GM12878 (cell line): Measurements from ENCODE around the gene FGFRL1. TPM values are rescaled to one million over a fixed set of nuclear protein-coding genes. Genes with fewer than 3 reads are reported as not detected.

ENCODE experiments used
- ATAC-seq: fragments of 200-7000 bp; cut with Tn5 transposase; 3 replicates; pipeline ENCODE4 v1.9.1; 2020; ENCODE audit warnings: mild to moderate bottlenecking, moderate library complexity
- BruUV-seq: library from RNA; stranded (reverse); fragments of 400-500 nt; replicated peaks from 2 replicates; lab custom pipeline; 2021; lab: Mats Ljungman, UMichigan
- CTCF ChIA-PET: fragments of 300-600 bp; sonication (Branson Sonifier 250); formaldehyde crosslinking; extraction: SDS; loops from one replicate; lab custom pipeline; 2021; ENCODE audit warnings: inconsistent platforms; lab: Yijun Ruan, JAX
- POLR2A ChIA-PET: fragments of 350-600 bp; formaldehyde crosslinking; extraction: SDS; loops from one replicate; lab custom pipeline; 2021; ENCODE audit warnings: inconsistent platforms; lab: Charles Lee
- RAD21 ChIA-PET: fragments of 300-600 bp; sonication (Branson Sonifier 250); formaldehyde crosslinking; loops from one replicate; lab custom pipeline; 2023; ENCODE audit warnings: antibody characterized with exemption; ENCODE audit not compliant: unreplicated experiment; lab: Charles Lee
- SMC1A ChIA-PET: fragments of 300-600 bp; sonication (Branson Sonifier 250); formaldehyde crosslinking; loops from one replicate; lab custom pipeline; 2023; ENCODE audit not compliant: unreplicated experiment, uncharacterized antibody; lab: Charles Lee
- DNase-seq: peaks from one replicate; pipeline ENCODE4 v3.0.0-alpha.2; 2011; ENCODE audit warnings: low read depth, low spot score
- FAIRE-seq: peaks from 3 replicates; lab custom pipeline; 2011; peaks lifted over from hg19 to GRCh38; lab: Jason Lieb, UNC
- H2AFZ ChIP-seq: 2 replicates; pipeline ENCODE4 v1.6.0; 2011; ENCODE audit warnings: low read depth, low read length, control low read depth; ENCODE audit not compliant: control insufficient read depth
- H3K27ac ChIP-seq: 2 replicates; pipeline ENCODE4 v1.5.1; 2011; ENCODE audit warnings: control low read depth; ENCODE audit not compliant: control insufficient read depth, insufficient read depth
- H3K27me3 ChIP-seq, 2 experiments: replicated peaks in 1 of 2; 2 replicates each; pipeline versions ENCODE4 v1.6.0 to v1.6.1; 2011; ENCODE audit warnings: low read length in 1 of 2; ENCODE audit not compliant: control insufficient read depth in 2 of 2, insufficient read depth in 2 of 2
- H3K36me3 ChIP-seq, 2 experiments: 2 replicates each; pipeline ENCODE4 v1.5.1; 2011; ENCODE audit warnings: low read length in 1 of 2; ENCODE audit not compliant: control insufficient read depth in 2 of 2, insufficient read depth in 2 of 2
- H3K4me1 ChIP-seq: 2 replicates; pipeline ENCODE4 v1.6.1; 2011; ENCODE audit warnings: mild to moderate bottlenecking, low read length, moderate library complexity, mixed read lengths; ENCODE audit not compliant: control insufficient read depth, insufficient read depth
- H3K4me2 ChIP-seq: 2 replicates; pipeline ENCODE4 v1.6.0; 2011; ENCODE audit warnings: control low read depth; ENCODE audit not compliant: control insufficient read depth, insufficient read depth
- H3K4me3 ChIP-seq: fragments of 200-600 bp; sonication (generic); 2 replicates; pipeline ENCODE4 v1.5.1; 2016
- H3K79me2 ChIP-seq: 2 replicates; pipeline ENCODE4 v1.6.0; 2011; ENCODE audit warnings: low read length; ENCODE audit not compliant: control insufficient read depth, insufficient read depth
- H3K9ac ChIP-seq: 2 replicates; pipeline ENCODE4 v1.8.0; 2011; ENCODE audit warnings: low read length, control low read depth, mixed read lengths; ENCODE audit not compliant: control insufficient read depth, insufficient read depth
- H3K9me3 ChIP-seq: replicated peaks from 3 replicates; pipeline ENCODE4 v1.5.1; 2011; ENCODE audit warnings: mild to moderate bottlenecking, low read length; ENCODE audit not compliant: control insufficient read depth, insufficient read depth
- H4K20me1 ChIP-seq: 2 replicates; pipeline ENCODE4 v1.6.0; 2011; ENCODE audit not compliant: control insufficient read depth, insufficient read depth
- KAT2A ChIP-seq: conservative IDR thresholded peaks from 2 replicates; pipeline ENCODE4 v1.6.1; 2011; ENCODE audit warnings: low read depth, low read length; ENCODE audit not compliant: control insufficient read depth
- SREBF2 ChIP-seq: IDR thresholded peaks from 2 replicates; pipeline ENCODE4 v1.6.1; 2012; ENCODE audit warnings: mild to moderate bottlenecking, low read length
- SRF ChIP-seq, 2 experiments: IDR thresholded peaks; 2 replicates each; pipeline ENCODE4 v1.6.1; 2011; ENCODE audit warnings: low read depth in 2 of 2, low read length in 2 of 2, mild to moderate bottlenecking in 1 of 2, moderate library complexity in 1 of 2
- ZSCAN29 ChIP-seq: fragments of 450-650 bp; IDR thresholded peaks from 2 replicates; pipeline ENCODE4 v1.6.1; 2017; ENCODE audit warnings: mild to moderate bottlenecking, moderate library complexity
- WGBS: methylation state at CpG from one replicate; pipeline ENCODE4 v1.1.6; 2016; ENCODE audit warnings: low lambda C conversion rate; ENCODE audit not compliant: insufficient replicate concordance, insufficient coverage; ENCODE audit errors: missing lambda C conversion rate; 5-methylcytosine and 5-hydroxymethylcytosine counted together
- in situ Hi-C: fragments of 300-500 bp; cut with MboI; formaldehyde crosslinking; loops from 9 replicates; pipeline ENCODE4 v1.14.3; 2018; ENCODE audit warnings: mixed read lengths
- intact Hi-C: fragments of 100-400 bp; cut with micrococcal nuclease; formaldehyde crosslinking; loops from one replicate; pipeline ENCODE4 v1.14.2; 2022; ENCODE audit not compliant: unreplicated experiment
- polyA plus RNA-seq, 11 experiments: library from polyadenylated mRNA; depleted of rRNA in 4 of 11; unstranded in 6 of 11; stranded (reverse) in 5 of 11; fragments of >200 nt; fragmentation: Nextera tagmentation in 4 of 11; fragmentation: Illumina TruSeq in 1 of 11; extraction: Ambion mirVana in 4 of 11; extraction: Trizol in 1 of 11; gene quantifications; 1 replicate in 1 of 11; 2 replicates in 10 of 11; pipeline versions ENCODE4 v1.2.1 to v1.2.3, GENCODE V29; 2011 to 2016; ENCODE audit warnings: inconsistent platforms in 2 of 11, missing spikeins in 2 of 11, low read depth in 1 of 11
- total RNA-seq, 4 experiments: library from RNA; depleted of rRNA in 3 of 4; stranded (reverse); fragments of >200 nt in 3 of 4; fragmentation: Illumina TruSeq in 1 of 4; extraction: Trizol in 1 of 4; gene quantifications; 2 replicates each; pipeline versions ENCODE4 v1.2.1 to v1.2.3, GENCODE V29; 2013 to 2021
- TF ChIP-seq, protein P1 (sequence below): IDR thresholded peaks from 2 replicates; pipeline ENCODE4 v1.6.1; 2012; ENCODE audit warnings: low read depth, low read length, improper control_type of control experiment
- TF ChIP-seq, protein P2 (sequence below), 3 experiments: IDR thresholded peaks in 2 of 3; conservative IDR thresholded peaks in 1 of 3; 2 replicates each; pipeline ENCODE4 v1.5.1; 2011; ENCODE audit warnings: low read depth in 3 of 3, low read length in 3 of 3, mild to moderate bottlenecking in 3 of 3, control low read depth in 2 of 3, moderate library complexity in 2 of 3, inconsistent platforms in 1 of 3, mixed read lengths in 1 of 3; ENCODE audit not compliant: control insufficient read depth in 2 of 3, insufficient read depth in 1 of 3; ENCODE audit errors: extremely low read depth in 1 of 3
- TF ChIP-seq, protein P3 (sequence below): fragments of 450-650 bp; formaldehyde crosslinking; IDR thresholded peaks from 2 replicates; pipeline ENCODE4 v1.4.0; 2020; ENCODE audit warnings: mild to moderate bottlenecking, moderate library complexity
- TF ChIP-seq, protein P4 (sequence below): fragments of 450-650 bp; IDR thresholded peaks from 2 replicates; pipeline ENCODE4 v1.6.1; 2016; ENCODE audit warnings: mild to moderate bottlenecking

The FGFRL1 gene
- total and polyA plus RNA-seq, 10 of the 15 experiments (the other 5 are each of a cell fraction or from before 2014, with no cell fraction given) = 0.02 to 1.5 (median 0.29) TPM; not detected in 2

- TF ChIP-seq, protein P1, sequence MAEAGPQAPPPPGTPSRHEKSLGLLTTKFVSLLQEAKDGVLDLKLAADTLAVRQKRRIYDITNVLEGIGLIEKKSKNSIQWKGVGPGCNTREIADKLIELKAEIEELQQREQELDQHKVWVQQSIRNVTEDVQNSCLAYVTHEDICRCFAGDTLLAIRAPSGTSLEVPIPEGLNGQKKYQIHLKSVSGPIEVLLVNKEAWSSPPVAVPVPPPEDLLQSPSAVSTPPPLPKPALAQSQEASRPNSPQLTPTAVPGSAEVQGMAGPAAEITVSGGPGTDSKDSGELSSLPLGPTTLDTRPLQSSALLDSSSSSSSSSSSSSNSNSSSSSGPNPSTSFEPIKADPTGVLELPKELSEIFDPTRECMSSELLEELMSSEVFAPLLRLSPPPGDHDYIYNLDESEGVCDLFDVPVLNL = no peak
- TF ChIP-seq, protein P2, sequence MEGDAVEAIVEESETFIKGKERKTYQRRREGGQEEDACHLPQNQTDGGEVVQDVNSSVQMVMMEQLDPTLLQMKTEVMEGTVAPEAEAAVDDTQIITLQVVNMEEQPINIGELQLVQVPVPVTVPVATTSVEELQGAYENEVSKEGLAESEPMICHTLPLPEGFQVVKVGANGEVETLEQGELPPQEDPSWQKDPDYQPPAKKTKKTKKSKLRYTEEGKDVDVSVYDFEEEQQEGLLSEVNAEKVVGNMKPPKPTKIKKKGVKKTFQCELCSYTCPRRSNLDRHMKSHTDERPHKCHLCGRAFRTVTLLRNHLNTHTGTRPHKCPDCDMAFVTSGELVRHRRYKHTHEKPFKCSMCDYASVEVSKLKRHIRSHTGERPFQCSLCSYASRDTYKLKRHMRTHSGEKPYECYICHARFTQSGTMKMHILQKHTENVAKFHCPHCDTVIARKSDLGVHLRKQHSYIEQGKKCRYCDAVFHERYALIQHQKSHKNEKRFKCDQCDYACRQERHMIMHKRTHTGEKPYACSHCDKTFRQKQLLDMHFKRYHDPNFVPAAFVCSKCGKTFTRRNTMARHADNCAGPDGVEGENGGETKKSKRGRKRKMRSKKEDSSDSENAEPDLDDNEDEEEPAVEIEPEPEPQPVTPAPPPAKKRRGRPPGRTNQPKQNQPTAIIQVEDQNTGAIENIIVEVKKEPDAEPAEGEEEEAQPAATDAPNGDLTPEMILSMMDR (IDR thresholded peaks at IDR 0.05 in 2 of 3, conservative IDR thresholded peaks at IDR 0.05 in 1 of 3; ENCODE audit: control insufficient read depth in 2 of 3, extremely low read depth in 1 of 3, insufficient read depth in 1 of 3, low read depth in 3 of 3, low read length in 3 of 3) = no peak
- TF ChIP-seq ZSCAN29 = no peak
Observed at GRCh38 chr4:1012034-1012739, 761 bp downstream of the FGFRL1 start (continued).

DNA sequence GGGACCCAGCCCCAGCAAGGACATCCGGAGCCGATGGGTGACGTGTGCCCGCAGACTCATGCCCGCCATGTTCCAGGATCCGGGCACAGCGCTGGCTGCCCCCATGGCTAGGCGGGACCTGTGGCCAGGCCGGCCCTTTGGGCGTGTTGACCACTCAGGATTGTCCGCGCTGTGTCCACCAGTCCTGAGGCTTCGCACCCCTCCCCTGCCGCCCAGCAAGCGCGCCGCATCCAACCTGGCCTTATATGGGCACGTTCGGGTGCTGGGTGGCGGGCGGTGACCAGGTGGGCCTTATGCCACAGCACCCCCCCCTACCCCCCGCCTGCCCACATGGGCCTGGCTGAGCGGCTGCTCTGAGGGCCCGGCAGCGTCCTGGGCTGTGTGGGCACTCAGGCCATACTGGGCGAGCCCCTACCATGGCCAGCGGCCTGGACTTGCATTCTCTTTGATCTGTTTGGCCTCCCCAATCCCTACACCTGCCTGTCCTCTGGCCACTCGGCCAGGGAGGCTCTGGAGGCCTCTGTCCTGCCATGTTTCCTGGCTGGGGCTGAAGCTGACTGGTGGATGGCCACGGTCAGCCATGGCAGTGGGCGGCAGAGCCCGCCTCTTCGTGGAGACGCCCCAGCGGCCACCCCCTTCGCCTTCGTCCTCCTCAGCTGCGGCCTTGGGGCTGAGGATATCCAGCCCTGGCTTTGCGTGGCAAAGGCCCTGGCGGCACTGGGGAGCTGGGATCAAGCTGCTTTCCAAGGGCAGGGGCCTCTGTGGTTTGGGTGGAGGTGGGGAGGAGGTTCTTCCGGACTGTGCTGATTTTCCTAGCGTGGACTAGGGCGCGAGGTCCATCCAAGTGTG, 2.0 kb downstream of the FGFRL1 start:
- no peak overlapping the region for H3K4me2 ChIP-seq
- in situ Hi-C loops = no loop called here
- RAD21 ChIA-PET = no interaction called here
- POLR2A ChIA-PET = no interaction called here
- H3K4me1 ChIP-seq = peaks cover 11% of the 10 kb centered on the region
- no peak overlapping the region for H3K27ac ChIP-seq
- TF ChIP-seq KAT2A (no peak), SRF (IDR thresholded peaks at IDR 0.05; ENCODE audit: low read depth in 2 of 2, low read length in 2 of 2) (peak in 1 of 2 experiments; percentile 59; a peak in 1 of 4 replicates), SREBF2 (no peak)
- TF ChIP-seq, protein P3, sequence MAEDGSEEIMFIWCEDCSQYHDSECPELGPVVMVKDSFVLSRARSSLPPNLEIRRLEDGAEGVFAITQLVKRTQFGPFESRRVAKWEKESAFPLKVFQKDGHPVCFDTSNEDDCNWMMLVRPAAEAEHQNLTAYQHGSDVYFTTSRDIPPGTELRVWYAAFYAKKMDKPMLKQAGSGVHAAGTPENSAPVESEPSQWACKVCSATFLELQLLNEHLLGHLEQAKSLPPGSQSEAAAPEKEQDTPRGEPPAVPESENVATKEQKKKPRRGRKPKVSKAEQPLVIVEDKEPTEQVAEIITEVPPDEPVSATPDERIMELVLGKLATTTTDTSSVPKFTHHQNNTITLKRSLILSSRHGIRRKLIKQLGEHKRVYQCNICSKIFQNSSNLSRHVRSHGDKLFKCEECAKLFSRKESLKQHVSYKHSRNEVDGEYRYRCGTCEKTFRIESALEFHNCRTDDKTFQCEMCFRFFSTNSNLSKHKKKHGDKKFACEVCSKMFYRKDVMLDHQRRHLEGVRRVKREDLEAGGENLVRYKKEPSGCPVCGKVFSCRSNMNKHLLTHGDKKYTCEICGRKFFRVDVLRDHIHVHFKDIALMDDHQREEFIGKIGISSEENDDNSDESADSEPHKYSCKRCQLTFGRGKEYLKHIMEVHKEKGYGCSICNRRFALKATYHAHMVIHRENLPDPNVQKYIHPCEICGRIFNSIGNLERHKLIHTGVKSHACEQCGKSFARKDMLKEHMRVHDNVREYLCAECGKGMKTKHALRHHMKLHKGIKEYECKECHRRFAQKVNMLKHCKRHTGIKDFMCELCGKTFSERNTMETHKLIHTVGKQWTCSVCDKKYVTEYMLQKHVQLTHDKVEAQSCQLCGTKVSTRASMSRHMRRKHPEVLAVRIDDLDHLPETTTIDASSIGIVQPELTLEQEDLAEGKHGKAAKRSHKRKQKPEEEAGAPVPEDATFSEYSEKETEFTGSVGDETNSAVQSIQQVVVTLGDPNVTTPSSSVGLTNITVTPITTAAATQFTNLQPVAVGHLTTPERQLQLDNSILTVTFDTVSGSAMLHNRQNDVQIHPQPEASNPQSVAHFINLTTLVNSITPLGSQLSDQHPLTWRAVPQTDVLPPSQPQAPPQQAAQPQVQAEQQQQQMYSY (CRISPR knock-in tag) = no peak
- TF ChIP-seq, protein P4, sequence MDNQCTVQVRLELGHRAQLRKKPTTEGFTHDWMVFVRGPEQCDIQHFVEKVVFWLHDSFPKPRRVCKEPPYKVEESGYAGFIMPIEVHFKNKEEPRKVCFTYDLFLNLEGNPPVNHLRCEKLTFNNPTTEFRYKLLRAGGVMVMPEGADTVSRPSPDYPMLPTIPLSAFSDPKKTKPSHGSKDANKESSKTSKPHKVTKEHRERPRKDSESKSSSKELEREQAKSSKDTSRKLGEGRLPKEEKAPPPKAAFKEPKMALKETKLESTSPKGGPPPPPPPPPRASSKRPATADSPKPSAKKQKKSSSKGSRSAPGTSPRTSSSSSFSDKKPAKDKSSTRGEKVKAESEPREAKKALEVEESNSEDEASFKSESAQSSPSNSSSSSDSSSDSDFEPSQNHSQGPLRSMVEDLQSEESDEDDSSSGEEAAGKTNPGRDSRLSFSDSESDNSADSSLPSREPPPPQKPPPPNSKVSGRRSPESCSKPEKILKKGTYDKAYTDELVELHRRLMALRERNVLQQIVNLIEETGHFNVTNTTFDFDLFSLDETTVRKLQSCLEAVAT = no peak
- H2AFZ ChIP-seq = no peak overlapping the region
- no peak overlapping the region for H3K4me3 ChIP-seq
- CTCF ChIA-PET = no interaction called here
- H3K27me3 ChIP-seq = peaks cover 0 to 5% of the 10 kb centered on the region in 2 experiments; a peak in 2 of 4 replicates
- no peaks in the 10 kb centered on the region; the same call in 1 of the 2 replicates for H4K20me1 ChIP-seq
- intact Hi-C loops = no loop called here
- no peaks in the 10 kb centered on the region for H3K36me3 ChIP-seq
- H3K9ac ChIP-seq = no peak overlapping the region
- DNase-seq (no peak), FAIRE-seq (no peak), ATAC-seq (no peak)
- no peaks in the 10 kb centered on the region; the same call in 2 of the 3 replicates for H3K9me3 ChIP-seq
- SMC1A ChIA-PET = no interaction called here
- 87% methylated on average over 38 of the region's 43 CpGs for WGBS
- no peaks in the 10 kb centered on the region for H3K79me2 ChIP-seq
- BruUV-seq = no TSS peak
